Breast epithelium (tissue), 3 donors: ENCODE data around the gene SNX13.

Source experiments
- CTCF ChIP-seq, 3 donors: fragments of 450-650 bp; IDR thresholded peaks; one replicate each; pipeline ENCODE4 v1.5.1; 2016 to 2017; ENCODE audit warnings: antibody characterized with exemption in 3 of 3, mild to moderate bottlenecking in 3 of 3, moderate library complexity in 3 of 3
- POLR2A ChIP-seq: fragments of 450-650 bp; IDR thresholded peaks from one replicate; pipeline ENCODE4 v1.6.1; 2016; ENCODE audit warnings: antibody characterized with exemption, mild to moderate bottlenecking, moderate library complexity
- POLR2AphosphoS5 ChIP-seq, 3 donors: sonication (generic); formaldehyde crosslinking; IDR thresholded peaks; one replicate each; pipeline ENCODE4 v1.6.1; 2017; ENCODE audit warnings: antibody characterized with exemption in 3 of 3

- no peak for TF ChIP-seq POLR2A
- no peak for TF ChIP-seq CTCF (IDR thresholded peaks at IDR 0.05)
- TF ChIP-seq POLR2AphosphoS5 (IDR thresholded peaks at IDR 0.05) = no peak
Measured at GRCh38 chr7:17814058-17814457, 126.2 kb downstream of the SNX13 start.
